Endothelial cell of umbilical vein (primary cell): ENCODE results near the gene MAGEA11. TPM values are rescaled to one million over a fixed set of nuclear protein-coding genes. Genes with fewer than 3 reads are reported as not detected.
"Not testable (repeated sequence)": the region's sequence is repeated elsewhere in the genome, so short reads cannot be mapped to it uniquely, and the experiment has no call there.

Experiments used
- BruUV-seq: library from RNA; stranded (reverse); fragments of 400-500 nt; replicated peaks from 2 replicates; lab custom pipeline; 2021; lab: Mats Ljungman, UMichigan
- CTCF ChIA-PET: fragments of 300-600, 350-600 bp; sonication (Branson Sonifier 250); formaldehyde crosslinking; loops from one replicate; lab custom pipeline; 2021; ENCODE audit warnings: antibody characterized with exemption, inconsistent platforms; lab: Charles Lee
- POLR2A ChIA-PET: fragments of 300-600, 350-600 bp; sonication (Branson Sonifier 250); formaldehyde crosslinking; loops from one replicate; lab custom pipeline; 2021; ENCODE audit warnings: antibody characterized with exemption, inconsistent platforms; lab: Charles Lee
- DNase-seq: peaks from one replicate; pipeline ENCODE4 v3.0.0-alpha.2; 2011; ENCODE audit warnings: low read depth, low spot score
- FAIRE-seq: peaks from 2 replicates; lab custom pipeline; 2011; peaks lifted over from hg19 to GRCh38; lab: Jason Lieb, UNC
- H2AFZ ChIP-seq: 2 replicates; pipeline ENCODE4 v1.6.0; 2012; ENCODE audit warnings: low read depth, low read length, control low read depth, inconsistent platforms
- H3K27ac ChIP-seq: 2 replicates; pipeline ENCODE4 v1.5.1; 2011; ENCODE audit warnings: low read depth, mild to moderate bottlenecking, control low read depth, low read length, moderate library complexity; ENCODE audit not compliant: insufficient read depth
- H3K27me3 ChIP-seq, 2 experiments: 2 replicates each; pipeline versions ENCODE4 v1.6.0 to v1.6.1; 2011; ENCODE audit warnings: low read length in 2 of 2, mixed read lengths in 1 of 2; ENCODE audit not compliant: control insufficient read depth in 2 of 2, insufficient read depth in 2 of 2
- H3K36me3 ChIP-seq, 2 experiments: 2 replicates in 1 of 2; 3 replicates in 1 of 2; pipeline ENCODE4 v1.5.1; 2011; ENCODE audit warnings: low read length in 2 of 2, mild to moderate bottlenecking in 1 of 2, moderate library complexity in 1 of 2; ENCODE audit not compliant: control insufficient read depth in 2 of 2, insufficient read depth in 2 of 2; ENCODE audit errors: extremely low read depth in 1 of 2
- H3K4me1 ChIP-seq: 3 replicates; pipeline ENCODE4 v1.5.1; 2011; ENCODE audit warnings: mild to moderate bottlenecking, low read length; ENCODE audit not compliant: control insufficient read depth, insufficient read depth; ENCODE audit errors: extremely low read depth
- H3K4me2 ChIP-seq: 2 replicates; pipeline ENCODE4 v1.6.1; 2011; ENCODE audit warnings: low read length, control low read depth, mixed read lengths; ENCODE audit not compliant: insufficient read depth
- H3K4me3 ChIP-seq, 3 experiments: fragments of 200-600 bp in 1 of 3; sonication (generic), shearing (Covaris generic) in 1 of 3; replicated peaks in 1 of 3; 2 replicates each; pipeline ENCODE4 v1.5.1; 2011 to 2016; ENCODE audit warnings: control low read depth in 3 of 3, low read length in 3 of 3, mild to moderate bottlenecking in 2 of 3, inconsistent platforms in 1 of 3, low read depth in 1 of 3, moderate library complexity in 1 of 3; ENCODE audit not compliant: insufficient read depth in 1 of 3
- H3K79me2 ChIP-seq: 2 replicates; pipeline ENCODE4 v1.6.0; 2012; ENCODE audit warnings: low read length, inconsistent platforms; ENCODE audit not compliant: control insufficient read depth, insufficient read depth
- H3K9ac ChIP-seq: replicated peaks from 2 replicates; pipeline ENCODE3; 2011; ENCODE audit warnings: low read length, control low read depth; ENCODE audit not compliant: insufficient read depth; ENCODE audit errors: extremely low read depth
- H3K9me1 ChIP-seq: replicated peaks from 3 replicates; pipeline ENCODE4 v1.6.0; 2011; ENCODE audit warnings: mild to moderate bottlenecking, low read length; ENCODE audit not compliant: control insufficient read depth, insufficient read depth; ENCODE audit errors: extremely low read depth
- H3K9me3 ChIP-seq: replicated peaks from 2 replicates; pipeline ENCODE4 v1.5.1; 2012; ENCODE audit warnings: low read length, inconsistent platforms; ENCODE audit not compliant: control insufficient read depth, insufficient read depth
- H4K20me1 ChIP-seq: replicated peaks from 2 replicates; pipeline ENCODE3; 2011; ENCODE audit warnings: mild to moderate bottlenecking, low read length; ENCODE audit not compliant: control insufficient read depth, insufficient read depth; ENCODE audit errors: extremely low read depth
- EZH2 ChIP-seq: IDR thresholded peaks from 2 replicates; pipeline ENCODE4 v1.6.1; 2012; ENCODE audit warnings: borderline replicate concordance, low read depth, mild to moderate bottlenecking, moderate library complexity, low read length, inconsistent platforms; ENCODE audit not compliant: severe bottlenecking
- FOS ChIP-seq: IDR thresholded peaks from 2 replicates; pipeline ENCODE4 v1.6.1; 2011; ENCODE audit warnings: mild to moderate bottlenecking, low read length, moderate library complexity, borderline replicate concordance; ENCODE audit not compliant: insufficient read depth
- GATA2 ChIP-seq: IDR thresholded peaks from 2 replicates; pipeline ENCODE4 v1.7.0; 2011; ENCODE audit warnings: low read depth, mild to moderate bottlenecking, moderate library complexity, mixed read lengths, low read length; ENCODE audit not compliant: insufficient read length, insufficient read depth
- MYC ChIP-seq: IDR thresholded peaks from one replicate; pipeline ENCODE4 v1.6.1; 2011; ENCODE audit warnings: mild to moderate bottlenecking, low read depth, low read length
- POLR2A ChIP-seq: IDR thresholded peaks from 2 replicates; pipeline ENCODE4 v1.6.1; 2012; ENCODE audit warnings: low read depth, mild to moderate bottlenecking, control low read depth, low read length
- POLR2AphosphoS5 ChIP-seq: IDR thresholded peaks from 2 replicates; pipeline ENCODE4 v1.6.1; 2012; ENCODE audit warnings: low read depth, mild to moderate bottlenecking, control low read depth, low read length, moderate library complexity; ENCODE audit not compliant: insufficient read depth
- dilution Hi-C: fragments of 300-500 bp; cut with MboI; formaldehyde crosslinking; loops from one replicate; pipeline ENCODE4 v1.15.0; 2019; ENCODE audit warnings: low sequenced_read_pairs; ENCODE audit not compliant: extremely low pct_ligation_motif_present
- intact Hi-C: fragments of 100-400 bp; cut with micrococcal nuclease; formaldehyde crosslinking; loops from one replicate; pipeline ENCODE4 v1.10.0; 2022
- polyA plus RNA-seq, 4 experiments: library from polyadenylated mRNA; depleted of rRNA in 3 of 4; stranded (reverse) in 3 of 4; unstranded in 1 of 4; fragments of >200 nt; gene quantifications; 2 replicates each; pipeline versions ENCODE4 v1.2.1 to v1.2.3, GENCODE V29; 2011 to 2012; ENCODE audit warnings: missing spikeins in 1 of 4
- total RNA-seq: library from RNA; stranded (reverse); gene quantifications from 2 replicates; pipeline ENCODE4 v1.2.3, GENCODE V29; 2021
- TF ChIP-seq, protein P1 (sequence below): IDR thresholded peaks from 2 replicates; pipeline ENCODE4 v1.6.1; 2011; ENCODE audit not compliant: insufficient read depth, insufficient read length

Gene MAGEA11
- total and polyA plus RNA-seq, 2 donors (not counting 3 experiments of a cell fraction or from before 2014, with no cell fraction given): not detected

DNA sequence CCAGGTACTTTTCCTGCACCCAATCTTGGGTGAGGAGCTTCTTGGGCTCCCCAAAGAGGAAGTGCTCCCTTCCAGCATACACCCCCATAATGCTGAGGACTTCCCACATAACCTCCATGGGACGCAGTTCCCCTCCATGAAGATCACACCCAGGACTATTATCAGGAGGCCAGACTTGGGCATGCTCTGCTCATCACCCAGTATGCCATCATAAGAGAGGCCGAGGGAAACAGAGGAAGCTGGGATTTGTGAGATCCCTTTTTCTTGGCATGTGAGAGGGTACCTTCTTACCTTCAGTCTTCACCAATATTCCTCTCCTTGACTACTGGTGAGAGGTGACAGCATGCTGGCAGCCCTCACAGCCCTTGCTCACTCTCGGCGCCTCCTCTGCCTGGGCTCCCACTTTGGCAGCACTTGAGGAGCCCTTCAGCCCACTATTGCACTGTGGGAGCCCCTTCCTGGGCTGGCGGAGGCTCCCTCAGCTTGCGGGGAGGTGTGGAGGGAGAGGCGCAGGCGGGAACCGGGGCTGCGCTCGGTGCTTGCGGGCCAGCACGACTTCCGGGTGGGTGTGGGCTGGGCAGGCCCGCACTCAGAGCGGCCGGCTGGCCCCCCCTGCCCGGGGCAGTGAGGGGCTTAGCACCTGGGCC lies 46.3 kb downstream of the MAGEA11 start:
- no peaks in the 10 kb centered on the region for H4K20me1 ChIP-seq
- POLR2A ChIA-PET: no interaction called here
- H3K79me2 ChIP-seq: no peaks in the 10 kb centered on the region
- dilution Hi-C loops (no loop called here), intact Hi-C loops (no loop called here)
- H3K9ac ChIP-seq: no peak overlapping the region
- CTCF ChIA-PET: no interaction called here
- no peak overlapping the region for H3K27ac ChIP-seq
- H3K9me3 ChIP-seq: no peaks in the 10 kb centered on the region
- BruUV-seq: no TSS peak
- H2AFZ ChIP-seq: no peak overlapping the region
- H3K4me1 ChIP-seq: no peaks in the 10 kb centered on the region
- no peak for DNase-seq
- H3K27me3 ChIP-seq: no peaks in the 10 kb centered on the region
- TF ChIP-seq, protein P1, sequence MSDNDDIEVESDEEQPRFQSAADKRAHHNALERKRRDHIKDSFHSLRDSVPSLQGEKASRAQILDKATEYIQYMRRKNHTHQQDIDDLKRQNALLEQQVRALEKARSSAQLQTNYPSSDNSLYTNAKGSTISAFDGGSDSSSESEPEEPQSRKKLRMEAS: no peak
- TF ChIP-seq GATA2 (no peak), POLR2AphosphoS5 (no peak), EZH2 (no peak), MYC (no peak), FOS (no peak), POLR2A (no peak)
- no peak for FAIRE-seq
- H3K36me3 ChIP-seq: no peaks in the 10 kb centered on the region
- H3K4me3 ChIP-seq: no peak overlapping the region
- H3K4me2 ChIP-seq: no peak overlapping the region
- no peaks in the 10 kb centered on the region for H3K9me1 ChIP-seq

DNA sequence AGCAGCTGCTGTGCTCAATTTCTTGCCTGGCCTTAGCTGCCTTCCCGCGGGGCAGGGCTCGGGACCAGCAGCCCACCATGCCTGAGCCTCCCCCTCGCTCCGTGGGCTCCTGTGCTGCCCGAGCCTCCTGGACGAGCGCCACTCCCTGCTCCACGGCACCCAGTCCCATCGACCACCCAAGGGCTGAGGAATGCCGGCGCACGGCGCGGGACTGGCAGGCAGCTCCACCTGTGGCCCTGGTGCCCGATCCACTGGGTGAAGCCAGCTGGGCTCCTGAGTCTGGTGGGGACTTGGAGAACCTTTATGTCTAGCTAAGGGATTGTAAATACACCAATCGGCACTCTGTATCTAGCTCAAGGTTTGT lies 46.8 kb downstream of the MAGEA11 start:
- H3K4me3 ChIP-seq, H3K9me1 ChIP-seq, intact Hi-C loops, dilution Hi-C loops, H3K4me2 ChIP-seq, FAIRE-seq, H3K9me3 ChIP-seq, H3K27me3 ChIP-seq, H2AFZ ChIP-seq, BruUV-seq, CTCF ChIA-PET, H3K36me3 ChIP-seq, H4K20me1 ChIP-seq, POLR2A ChIA-PET, DNase-seq, H3K4me1 ChIP-seq, H3K27ac ChIP-seq, H3K79me2 ChIP-seq, H3K9ac ChIP-seq: not testable (repeated sequence)
